HG03108 (cell line): Measurements from ENCODE around the gene TK2.

Experiments used
- ATAC-seq: cut with Tn5 transposase; IDR thresholded peaks from one replicate; pipeline ENCODE4 v1.9.1; 2021; ENCODE audit warnings: moderate library complexity; ENCODE audit not compliant: unreplicated experiment

The TK2 gene

DNA sequence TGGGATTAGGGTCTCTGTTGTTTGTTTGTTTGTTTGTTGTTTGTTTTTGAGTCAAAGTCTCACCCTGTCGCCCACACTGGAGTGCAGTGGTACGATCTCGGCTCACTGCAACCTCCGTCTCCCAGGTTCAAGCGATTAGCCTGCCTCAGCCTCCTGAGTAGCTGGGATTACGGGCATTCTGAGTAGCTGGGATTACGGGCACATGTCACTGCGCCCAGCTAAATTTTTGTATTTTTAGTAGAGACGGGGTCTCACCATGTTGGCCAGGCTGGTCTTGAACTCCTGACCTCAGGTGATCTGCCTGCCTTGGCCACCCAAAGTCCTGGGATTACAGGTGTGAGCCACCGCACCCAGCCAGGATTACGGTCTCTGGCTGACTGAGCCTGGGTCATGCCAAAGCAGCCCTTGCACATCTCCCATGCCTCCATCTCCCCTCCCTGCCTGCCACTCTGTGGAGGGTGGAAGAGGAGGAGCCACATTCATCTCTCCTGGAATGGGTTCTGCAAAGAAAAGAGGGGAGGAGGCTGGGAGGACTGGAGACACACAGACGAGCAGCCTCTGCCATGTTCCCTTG lies 63.6 kb downstream of the TK2 start:
- no peak for ATAC-seq

DNA sequence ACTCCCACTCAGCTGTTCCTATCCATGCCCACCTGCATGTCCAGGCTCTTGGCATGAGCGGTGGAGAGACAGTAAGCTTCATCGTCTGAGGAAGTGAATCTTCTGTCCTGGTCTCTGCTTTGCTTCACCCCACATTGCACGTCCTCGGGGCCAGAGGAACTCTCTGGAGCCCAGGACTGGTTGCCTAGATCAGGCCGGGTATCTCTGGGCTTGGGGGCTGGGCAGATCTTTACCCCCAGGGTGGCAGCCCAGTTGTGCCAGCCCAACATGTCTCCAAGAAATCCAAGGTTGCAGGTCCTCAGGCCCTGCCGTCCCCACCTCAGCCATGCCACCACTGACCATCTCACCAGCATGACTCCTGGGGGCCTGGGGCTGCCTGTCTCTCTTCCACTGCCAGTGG lies 64.5 kb downstream of the TK2 start:
- ATAC-seq, result no peak

DNA sequence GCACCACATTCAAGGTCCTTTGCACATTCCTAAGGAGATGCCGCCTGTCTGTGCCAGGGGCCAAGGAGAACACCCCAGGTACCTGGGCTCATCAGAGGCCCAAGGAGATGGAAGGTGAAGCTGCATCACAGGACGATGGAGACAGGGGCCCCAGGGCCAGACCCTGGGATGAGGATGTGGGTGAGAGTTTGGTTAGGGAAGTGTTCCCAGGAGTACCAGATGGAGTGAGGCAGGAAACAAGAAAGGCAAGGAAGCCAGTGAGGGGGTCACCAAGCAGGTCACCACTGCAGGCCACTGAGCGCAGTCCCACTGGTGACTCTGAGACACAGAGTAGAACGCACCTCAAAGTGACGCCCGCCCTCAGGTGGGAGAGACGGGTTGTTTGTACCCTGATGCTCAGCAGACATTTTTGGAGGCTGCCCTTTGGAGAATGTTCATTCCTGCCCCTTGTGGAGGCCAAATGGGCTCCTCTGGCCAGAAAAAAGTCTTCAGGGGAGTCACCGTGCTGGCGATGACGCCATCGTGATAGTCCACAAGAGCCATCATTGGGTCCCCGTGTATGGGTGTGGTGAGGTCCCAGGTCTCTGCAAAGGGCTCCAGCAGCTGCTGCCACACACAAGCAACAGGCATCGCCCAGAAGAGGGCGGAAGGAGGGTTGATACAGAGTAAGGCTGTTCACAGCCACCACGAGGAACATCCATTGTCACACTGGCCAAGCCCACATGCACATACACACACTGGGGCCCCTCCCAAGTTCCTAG lies 65.3 kb downstream of the TK2 start:
- ATAC-seq, result no peak

DNA sequence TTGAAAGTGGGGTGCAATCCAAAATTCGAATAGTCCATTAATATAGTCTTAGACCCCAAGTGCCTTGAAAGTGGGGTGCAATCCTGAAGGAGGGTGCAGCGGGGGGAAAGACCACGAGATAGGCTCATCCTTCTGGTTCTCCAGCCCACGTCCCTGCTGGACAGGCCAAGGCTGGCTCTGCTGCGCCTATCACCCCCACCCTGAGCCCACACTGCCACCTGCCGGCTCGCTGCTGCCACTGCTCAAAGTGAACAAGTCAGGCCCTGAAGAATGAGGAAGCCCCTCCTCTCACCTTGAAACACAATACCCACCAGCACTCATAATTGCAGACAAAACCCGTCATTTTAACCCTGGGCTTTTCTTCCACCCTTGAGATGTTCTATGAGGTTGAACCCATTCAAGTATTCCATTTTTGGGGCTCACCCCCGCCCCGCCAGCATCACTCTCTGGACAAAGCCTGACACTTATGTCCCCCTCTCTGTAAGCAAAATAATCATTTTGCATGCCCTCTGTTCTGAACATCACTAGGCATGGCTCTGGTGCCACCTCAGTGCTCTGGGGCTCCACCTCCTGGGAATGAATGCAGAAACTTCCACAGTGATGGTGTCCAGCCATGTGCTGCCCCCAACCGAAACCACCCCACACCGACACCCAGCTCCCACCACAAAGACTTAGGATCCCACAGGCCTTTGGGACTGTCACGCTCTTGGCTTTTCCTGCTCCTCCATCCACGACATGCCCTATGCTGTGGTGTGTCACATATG lies 66.1 kb downstream of the TK2 start:
- peak; percentile 50 for ATAC-seq

DNA sequence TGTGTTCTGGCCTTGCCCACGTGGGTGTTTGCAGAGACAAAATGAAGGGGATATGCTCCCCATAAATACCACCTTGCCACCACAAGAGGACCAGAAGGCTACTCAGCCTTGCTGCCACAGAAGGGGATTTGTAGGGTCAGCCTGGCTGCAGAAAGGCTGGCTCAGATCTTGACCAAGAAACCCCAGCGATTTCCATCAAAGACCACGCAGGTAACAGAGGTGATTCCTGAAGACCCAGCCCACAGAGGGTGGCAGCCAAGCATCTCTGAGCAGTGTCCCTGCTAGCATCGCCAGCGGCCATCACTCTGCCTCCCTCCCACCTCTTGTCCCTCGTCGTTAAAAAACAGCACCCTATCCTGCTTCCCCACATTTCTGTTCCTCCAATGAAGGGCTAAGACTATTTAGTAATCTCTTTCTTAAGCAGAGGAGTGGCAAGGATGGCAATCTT lies 68.0 kb downstream of the TK2 start:
- ATAC-seq, result no peak

DNA sequence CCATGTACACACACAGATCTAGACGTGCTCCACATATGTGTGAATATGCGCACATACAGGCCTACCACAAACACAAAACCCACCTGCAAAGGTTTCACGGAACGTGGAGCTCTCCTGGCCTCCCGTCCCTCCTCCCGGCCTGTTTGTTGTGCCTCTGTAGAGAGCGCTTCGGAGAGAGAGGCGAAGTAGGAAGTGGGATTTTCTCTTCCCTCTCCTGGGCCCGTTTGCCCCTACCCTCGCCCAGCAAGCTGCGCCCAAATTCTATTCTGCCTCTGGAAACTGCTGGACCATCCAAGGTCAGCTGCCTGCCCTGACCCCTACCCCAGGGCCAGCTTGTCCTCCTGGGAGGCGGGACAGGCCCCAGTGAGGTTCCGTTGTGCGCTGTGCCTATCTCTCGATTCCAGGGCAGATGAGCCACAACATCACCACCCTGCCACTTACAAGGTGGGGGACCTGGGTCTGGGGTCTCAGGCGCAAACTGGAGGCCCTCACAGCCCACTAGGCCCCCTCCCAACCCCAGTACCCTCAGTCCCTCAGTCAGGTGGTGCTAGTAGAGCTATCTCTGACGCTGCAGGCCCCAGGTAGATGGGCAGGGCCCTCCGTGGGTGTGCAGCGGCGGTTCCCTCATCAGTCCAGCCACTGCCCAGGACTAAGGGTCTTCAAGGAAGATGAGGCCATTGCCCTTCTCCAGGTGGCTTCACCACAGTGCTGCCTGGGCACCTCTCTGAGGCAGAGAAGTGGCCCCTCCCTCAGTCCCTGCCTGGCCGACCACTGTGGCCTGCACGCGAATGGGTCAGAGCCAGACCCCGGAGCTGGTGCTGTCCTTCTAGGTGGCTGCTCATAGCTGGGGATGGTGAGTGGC lies 68.6 kb downstream of the TK2 start:
- no peak for ATAC-seq

DNA sequence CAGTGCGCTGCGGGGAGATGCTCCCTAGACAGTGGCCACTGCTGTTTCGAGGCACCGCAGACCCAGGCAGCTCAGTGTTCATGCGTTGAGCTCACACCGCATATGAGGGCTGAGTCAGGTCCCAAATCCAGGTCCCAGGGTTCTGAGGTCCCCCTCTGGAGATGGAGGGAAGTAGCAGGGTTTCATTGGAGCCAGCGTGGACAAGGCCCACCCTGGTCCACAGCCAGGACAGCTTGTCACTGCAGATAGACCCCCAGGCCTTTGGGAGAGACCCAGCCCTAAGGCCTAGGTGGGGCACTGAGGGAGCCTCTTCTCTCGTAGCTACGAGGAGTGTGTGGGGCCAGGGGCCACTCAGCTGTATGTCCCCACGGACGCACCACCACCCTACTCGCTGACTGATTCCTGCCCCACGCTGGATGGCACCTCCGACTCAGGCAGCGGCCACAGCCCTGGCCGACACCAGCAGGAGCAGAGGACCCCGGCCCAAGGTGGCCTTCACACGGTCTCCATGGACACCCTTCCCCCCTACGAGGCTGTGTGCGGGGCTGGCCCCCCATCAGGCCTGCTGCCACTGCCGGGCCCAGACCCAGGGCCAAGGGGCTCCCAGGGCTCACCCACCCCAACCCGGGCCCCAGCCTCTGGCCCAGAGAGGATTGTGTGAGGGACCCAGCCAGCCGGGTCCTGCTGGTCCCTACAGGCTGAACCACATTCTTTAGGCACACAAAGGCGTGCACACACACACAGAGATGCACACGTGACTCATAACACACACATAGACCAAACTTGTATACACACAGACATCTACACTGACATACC lies 69.4 kb downstream of the TK2 start:
- ATAC-seq, result no peak

DNA sequence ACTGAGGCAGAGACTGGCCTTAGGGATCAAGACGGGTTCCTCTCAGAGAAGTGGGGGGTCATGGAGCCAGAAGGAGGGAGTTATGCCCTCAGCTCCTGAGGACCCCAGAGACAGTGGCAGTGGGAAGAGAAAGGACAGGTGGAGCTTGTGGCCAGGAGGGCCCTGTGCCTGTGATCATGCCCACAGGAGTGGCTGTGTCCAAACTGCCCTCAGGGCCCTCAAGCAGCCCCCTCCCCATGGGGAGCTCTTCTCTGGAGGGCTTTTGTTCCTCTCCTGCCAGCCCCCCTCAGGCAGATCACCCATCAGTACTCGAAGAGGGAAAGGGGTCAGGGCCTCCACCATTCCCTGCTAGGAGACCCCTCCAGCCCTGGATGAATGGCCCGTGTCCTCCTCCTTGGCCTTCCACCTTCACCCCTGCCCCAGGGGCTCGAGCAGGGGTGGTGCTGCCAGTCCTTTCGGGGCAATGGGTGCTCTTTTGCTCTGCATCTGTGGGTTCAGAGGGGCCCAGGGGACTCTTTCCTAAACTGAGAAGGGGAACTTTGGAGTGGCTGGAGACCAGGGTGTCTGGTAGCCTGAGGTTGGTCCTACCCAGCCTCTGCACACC lies 70.2 kb downstream of the TK2 start:
- ATAC-seq, result no peak

DNA sequence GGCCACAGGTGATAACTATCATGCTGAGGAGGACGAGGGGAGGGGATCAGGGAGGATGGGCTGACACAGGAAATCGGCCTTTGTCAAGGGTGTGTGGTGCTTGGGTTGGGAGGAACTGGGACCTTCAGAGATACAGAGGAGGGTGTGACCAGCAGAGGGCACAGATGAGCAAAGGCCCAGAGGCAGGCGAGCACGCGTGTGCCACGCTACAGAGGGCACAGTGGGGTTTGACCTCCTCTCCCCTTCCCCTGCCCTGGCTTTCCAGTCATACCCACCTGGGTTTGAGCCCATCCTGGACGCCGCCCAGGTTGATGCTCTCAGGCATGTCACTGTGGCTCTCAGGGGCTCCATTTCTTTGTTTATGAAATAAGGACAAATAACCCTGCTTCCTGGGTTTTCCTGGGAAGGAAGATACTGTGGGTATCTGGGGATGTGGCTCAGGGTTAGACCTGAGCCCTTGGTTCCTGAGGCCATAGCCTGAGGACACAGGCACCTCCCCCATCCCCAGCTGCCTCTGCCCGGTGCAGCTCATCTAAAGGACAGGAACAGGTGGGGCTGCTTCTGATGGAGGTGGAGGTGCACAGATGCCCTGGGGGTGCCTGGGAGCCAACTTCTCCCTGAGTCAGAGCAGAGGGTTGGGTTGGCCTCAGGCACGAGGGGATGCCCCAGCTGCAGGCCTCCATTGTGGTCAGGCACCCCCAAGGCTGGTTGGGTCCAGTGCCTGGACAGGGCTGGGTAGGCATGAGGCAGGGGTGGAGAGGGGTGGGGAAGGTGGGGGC lies 71.0 kb downstream of the TK2 start:
- ATAC-seq, result peak; percentile 65

DNA sequence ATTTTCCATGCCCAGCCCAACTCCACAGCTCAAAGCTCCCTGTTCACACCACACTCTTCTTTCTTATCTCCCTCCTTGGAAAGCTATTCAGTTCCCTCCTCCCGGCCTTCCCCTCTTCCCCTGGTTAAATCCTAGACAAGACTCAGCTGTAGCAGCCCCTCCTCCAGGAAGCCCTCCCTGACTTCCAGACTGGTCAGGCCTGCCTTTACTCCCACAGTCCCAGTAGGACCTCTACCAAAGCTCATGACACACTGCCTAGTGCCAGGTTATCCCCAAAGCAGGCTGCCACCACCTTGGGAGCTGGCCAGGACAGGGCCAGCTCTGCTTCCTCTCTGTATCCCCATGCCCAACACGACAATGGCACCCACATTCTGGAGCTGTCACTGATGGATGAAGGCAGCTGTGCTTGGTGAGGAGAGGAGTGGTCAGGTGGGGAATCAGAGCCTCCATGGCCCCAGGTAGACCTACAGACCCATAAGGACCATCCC lies 72.8 kb downstream of the TK2 start:
- no peak for ATAC-seq

DNA sequence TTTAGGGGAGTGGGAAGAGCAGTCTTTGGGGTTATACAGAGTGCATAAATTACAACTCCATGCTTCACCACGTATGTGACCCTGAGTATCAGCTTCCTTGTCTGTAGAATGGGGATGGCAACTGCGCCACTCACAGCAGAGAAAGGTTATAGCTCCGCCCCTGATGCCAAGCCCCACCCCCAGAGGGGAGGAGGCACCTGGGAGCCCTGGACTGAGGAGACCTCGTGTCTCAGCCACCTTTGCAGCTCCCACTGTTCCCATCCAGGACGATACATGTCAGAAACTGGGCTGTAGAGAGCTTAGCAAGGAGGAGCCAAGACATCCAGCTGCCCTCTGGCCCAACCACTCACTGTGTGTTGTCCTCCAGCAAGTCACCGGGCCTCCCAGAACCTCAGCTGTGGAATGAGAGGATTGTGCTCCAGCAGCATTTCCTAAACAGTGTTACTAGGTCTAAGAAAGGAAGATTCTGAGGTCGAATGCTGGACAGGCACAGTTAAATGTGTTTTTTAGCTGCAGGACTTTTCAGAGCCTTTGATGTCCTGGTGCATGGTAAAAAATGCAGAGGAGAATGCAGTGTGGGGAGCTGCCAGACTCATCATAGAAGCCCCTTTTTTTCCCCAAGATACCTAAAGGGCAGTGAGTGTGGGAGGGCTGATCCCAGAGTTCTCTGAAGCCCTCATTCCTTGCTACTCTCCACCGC lies 73.4 kb downstream of the TK2 start:
- no peak for ATAC-seq

DNA sequence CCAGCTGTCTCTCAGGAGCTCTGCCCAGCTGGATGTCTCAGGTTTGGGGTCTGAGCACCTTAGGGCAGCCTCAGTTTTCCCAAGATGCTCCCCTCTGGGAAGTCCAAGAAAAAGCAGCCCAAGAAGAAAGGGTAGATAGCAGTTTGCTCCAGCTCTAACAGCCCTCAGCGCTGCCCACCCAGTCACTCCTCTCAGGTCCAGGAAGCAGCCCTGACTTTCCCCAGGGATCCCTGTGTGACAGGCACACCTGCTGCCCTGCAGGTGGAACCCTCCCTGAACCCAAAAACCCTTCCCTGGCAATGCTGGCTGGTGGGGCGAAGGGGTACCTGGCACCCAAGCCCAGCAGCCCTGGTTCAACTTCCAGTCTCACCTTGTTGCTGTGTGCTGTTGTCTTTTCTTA lies 74.7 kb downstream of the TK2 start:
- ATAC-seq, result no peak

DNA sequence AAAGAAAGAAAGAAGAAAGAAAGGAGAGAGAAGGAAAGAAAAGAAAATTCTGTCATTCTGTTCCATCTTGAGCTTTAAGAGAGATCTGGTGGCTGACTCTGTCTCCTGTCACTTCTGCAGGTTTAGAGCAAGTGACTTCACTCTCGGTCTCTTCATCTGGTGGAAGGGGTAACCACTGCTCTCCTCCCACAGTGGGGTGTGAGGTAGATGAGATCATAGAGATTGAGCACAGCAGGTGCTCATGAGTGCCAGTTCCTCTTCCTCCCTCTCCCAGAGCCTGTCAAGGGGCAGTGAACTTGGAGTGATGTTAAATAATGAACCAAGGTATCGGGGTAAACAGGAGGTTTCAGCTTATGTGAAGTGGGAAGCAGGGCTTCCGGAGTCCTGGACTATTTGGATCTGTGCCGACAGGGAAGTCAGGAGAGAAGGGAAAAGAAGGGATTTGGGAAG lies 75.1 kb downstream of the TK2 start:
- ATAC-seq, result peak; percentile 61

DNA sequence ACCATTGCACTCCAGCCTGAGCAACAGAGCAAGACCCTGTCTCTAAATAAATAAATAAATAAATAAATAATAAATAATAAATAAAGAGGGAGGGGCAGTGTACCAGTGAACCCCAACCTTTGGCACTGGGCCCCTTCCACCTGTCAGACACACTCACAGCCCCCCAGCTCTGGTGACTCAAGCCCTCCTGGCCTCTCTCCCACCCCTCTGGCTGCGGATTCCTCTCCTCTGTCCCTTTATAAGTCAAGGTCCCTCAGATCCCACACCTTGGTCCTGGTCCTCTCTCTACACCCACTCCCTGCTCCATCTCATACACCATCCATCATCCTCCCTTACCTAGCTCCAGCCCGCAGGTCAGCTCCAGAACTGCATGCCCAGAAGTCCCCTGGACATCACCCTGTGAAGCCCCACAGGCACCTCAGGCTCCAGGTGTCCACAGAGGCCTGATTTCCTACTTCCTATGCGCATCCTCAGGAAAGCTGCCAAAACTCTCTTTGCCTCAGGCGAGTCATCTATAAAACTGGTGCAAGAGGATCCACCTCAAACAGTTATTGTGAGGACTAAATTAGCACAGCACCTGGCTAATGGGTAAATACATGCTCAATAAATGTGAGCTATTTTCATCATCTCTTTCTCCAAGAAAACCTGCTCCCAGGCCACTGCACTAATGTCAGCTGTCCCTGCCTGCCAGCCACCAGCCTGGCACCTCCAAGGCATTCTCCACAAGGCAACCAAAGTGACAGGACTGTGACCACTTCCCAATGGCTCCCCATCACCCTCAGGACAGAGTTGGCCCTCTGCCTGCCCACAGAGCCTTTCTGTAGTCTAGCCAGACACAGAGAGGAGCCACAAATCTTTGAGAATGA lies 76.0 kb downstream of the TK2 start:
- no peak for ATAC-seq

DNA sequence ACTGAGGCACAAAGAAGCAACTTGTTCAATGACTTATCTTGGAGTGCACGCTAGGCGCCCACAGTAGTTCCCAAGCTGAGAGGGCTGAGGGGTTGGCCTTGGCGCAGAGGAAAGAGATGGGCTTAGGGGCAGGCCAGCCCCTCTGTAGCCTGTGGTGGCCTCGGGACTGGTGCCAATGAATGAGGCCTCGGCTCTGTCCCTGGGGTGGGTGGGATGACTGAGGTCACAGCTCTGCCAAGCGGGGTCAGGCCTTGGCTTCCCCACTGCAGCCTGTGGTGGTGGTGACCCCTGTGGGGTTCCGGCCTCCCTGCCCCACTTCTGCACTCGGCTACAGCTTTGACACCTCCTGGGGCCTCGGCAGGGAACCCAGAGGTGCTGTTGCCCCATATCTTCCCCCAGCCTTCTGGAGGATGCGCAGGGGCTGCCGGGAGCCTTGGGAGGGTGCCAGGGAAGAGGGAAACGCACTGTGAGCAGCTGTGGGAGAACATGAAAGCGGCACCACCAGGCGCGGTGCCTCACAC lies 76.8 kb downstream of the TK2 start:
- no peak for ATAC-seq

DNA sequence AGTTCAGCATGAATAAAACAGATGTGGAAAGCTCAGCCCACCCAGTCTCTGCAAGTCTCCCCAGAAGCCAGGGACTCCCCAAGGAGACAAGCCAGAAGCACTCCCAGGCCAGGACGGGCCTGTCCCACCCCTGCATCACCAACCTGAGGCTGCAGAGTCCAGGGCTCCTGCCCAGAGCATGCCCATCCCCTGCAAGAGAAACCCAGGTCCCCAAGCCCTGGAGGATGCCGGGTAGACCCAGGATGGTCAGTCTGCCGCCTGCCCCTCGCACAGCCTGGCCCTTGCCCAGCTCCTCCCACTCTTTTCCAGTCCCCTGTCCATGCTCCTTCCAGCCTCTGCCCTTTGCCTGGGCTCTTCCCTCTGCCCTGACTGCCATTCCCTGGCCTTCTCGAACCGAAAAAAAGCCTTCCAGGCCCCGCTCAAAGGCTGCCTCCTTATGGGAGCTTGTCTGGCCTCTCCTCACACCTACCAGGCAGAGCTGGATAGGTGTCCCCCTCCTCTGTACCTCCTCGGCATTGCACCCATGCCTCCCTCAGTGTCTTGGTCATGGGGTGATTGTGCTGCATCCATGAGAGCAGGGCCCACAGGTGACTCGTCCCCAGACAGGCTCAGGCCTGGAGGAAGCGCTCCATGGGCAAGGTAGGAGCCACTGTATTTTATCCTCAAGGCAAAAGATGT lies 78.1 kb downstream of the TK2 start:
- no peak for ATAC-seq

DNA sequence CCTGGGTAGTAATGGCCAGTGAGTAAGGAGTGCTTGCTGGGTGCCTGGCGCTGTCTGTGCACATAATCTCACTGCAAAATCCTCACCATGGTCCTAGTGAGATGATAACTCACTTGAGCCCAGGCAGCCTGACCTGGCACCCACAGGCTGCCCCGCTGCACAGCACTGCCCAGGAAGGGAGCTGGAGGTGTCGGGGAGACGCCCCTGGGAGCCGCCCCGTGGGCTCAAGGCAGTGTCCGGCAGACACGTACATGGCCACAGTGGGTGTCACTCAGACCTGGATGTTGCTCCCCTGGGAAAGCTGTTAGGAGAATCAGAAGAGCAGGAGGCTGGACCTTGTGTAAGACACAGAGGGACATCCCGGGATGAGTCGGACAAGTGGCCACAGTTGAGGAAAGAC lies 78.7 kb downstream of the TK2 start:
- no peak for ATAC-seq
